Measurements from ENCODE around the gene KIF5A.
"Not testable (repeated sequence)": the region's sequence is repeated elsewhere in the genome, so short reads cannot be mapped to it uniquely, and the experiment has no call there.

KIF5A gene

GRCh38 chr12:57550641-57551549, 1.1 kb downstream of the KIF5A start:
- H3K9me3 Mint-ChIP-seq = no peaks in the 10 kb centered on the region
- no peak for DNase-seq (ENCODE audit: low spot score in 2 of 2)
- peaks cover 27% of the 10 kb centered on the region for H3K4me1 Mint-ChIP-seq

GRCh38 chr12:57551637-57552305, 1.9 kb downstream of the KIF5A start:
- Mint-ChIP-seq H3K36me3 (no peaks in the 10 kb centered on the region), H3K4me1 (peaks cover 20% of the 10 kb centered on the region), H3K4me3 (no peak overlapping the region), H3K9me3 (no peaks in the 10 kb centered on the region), H3K27ac (no peak overlapping the region), H3K27me3 (peaks cover 4% of the 10 kb centered on the region)
- ATAC-seq (ENCODE audit: low read depth) = no peak
- DNase-seq (ENCODE audit: low spot score in 2 of 2) = no peak

More at GRCh38 chr12:57550641-57551549, 1.1 kb downstream of the KIF5A start:
- Mint-ChIP-seq H3K27ac (no peak overlapping the region), H3K27me3 (peaks cover 4% of the 10 kb centered on the region), H3K36me3 (no peaks in the 10 kb centered on the region), H3K4me3 (peak overlapping the region; percentile 69)
- ATAC-seq (ENCODE audit: low read depth) = no peak

- Mint-ChIP-seq H3K27ac (no peak overlapping the region), H3K4me1 (peaks cover 16% of the 10 kb centered on the region), H3K9me3 (no peaks in the 10 kb centered on the region), H3K36me3 (no peaks in the 10 kb centered on the region), H3K27me3 (peaks cover 4% of the 10 kb centered on the region), H3K4me3 (no peak overlapping the region)
- ATAC-seq (ENCODE audit: low read depth) (no peak), DNase-seq (ENCODE audit: low spot score in 2 of 2) (no peak)
Measured at GRCh38 chr12:57552306-57552651, 2.4 kb downstream of the KIF5A start.

GRCh38 chr12:57552835-57553313, 3.0 kb downstream of the KIF5A start:
- H3K4me1 Mint-ChIP-seq = peaks cover 13% of the 10 kb centered on the region
- H3K4me3 Mint-ChIP-seq = no peak overlapping the region
- peaks cover 4% of the 10 kb centered on the region for H3K27me3 Mint-ChIP-seq
- no peak overlapping the region for H3K27ac Mint-ChIP-seq
- DNase-seq (ENCODE audit: low spot score in 2 of 2) = no peak
- H3K36me3 Mint-ChIP-seq = no peaks in the 10 kb centered on the region
- no peaks in the 10 kb centered on the region for H3K9me3 Mint-ChIP-seq
- ATAC-seq (ENCODE audit: low read depth) = no peak

GRCh38 chr12:57553343-57554202, 3.7 kb downstream of the KIF5A start:
- Mint-ChIP-seq H3K27ac (no peak overlapping the region), H3K4me3 (no peak overlapping the region), H3K9me3 (no peaks in the 10 kb centered on the region), H3K4me1 (peaks cover 12% of the 10 kb centered on the region), H3K27me3 (peaks cover 4% of the 10 kb centered on the region), H3K36me3 (no peaks in the 10 kb centered on the region)
- DNase-seq (ENCODE audit: low spot score in 2 of 2) (no peak), ATAC-seq (ENCODE audit: low read depth) (no peak)

GRCh38 chr12:57554453-57554852, 4.6 kb downstream of the KIF5A start:
- ATAC-seq (ENCODE audit: low read depth) (no peak), DNase-seq (ENCODE audit: low spot score in 2 of 2) (no peak)
- H3K9me3 Mint-ChIP-seq = no peaks in the 10 kb centered on the region
- no peaks in the 10 kb centered on the region for H3K36me3 Mint-ChIP-seq
- no peak overlapping the region for H3K4me3 Mint-ChIP-seq
- H3K27ac Mint-ChIP-seq = no peak overlapping the region
- peaks cover 7% of the 10 kb centered on the region for H3K4me1 Mint-ChIP-seq
- peaks cover 4% of the 10 kb centered on the region for H3K27me3 Mint-ChIP-seq

- ATAC-seq (ENCODE audit: low read depth) (no peak), DNase-seq (ENCODE audit: low spot score in 2 of 2) (no peak)
- Mint-ChIP-seq H3K27me3 (peaks cover 4% of the 10 kb centered on the region), H3K4me1 (peaks cover 4% of the 10 kb centered on the region), H3K27ac (no peak overlapping the region), H3K4me3 (no peak overlapping the region), H3K9me3 (no peaks in the 10 kb centered on the region), H3K36me3 (no peaks in the 10 kb centered on the region)
Measured at GRCh38 chr12:57554897-57555296, 5.1 kb downstream of the KIF5A start.

- H3K4me1 Mint-ChIP-seq = no peaks in the 10 kb centered on the region
- H3K27me3 Mint-ChIP-seq = peaks cover 4% of the 10 kb centered on the region
- H3K4me3 Mint-ChIP-seq = no peak overlapping the region
- ATAC-seq (ENCODE audit: low read depth) = no peak
- H3K9me3 Mint-ChIP-seq = no peaks in the 10 kb centered on the region
- H3K36me3 Mint-ChIP-seq = no peaks in the 10 kb centered on the region
- no peak for DNase-seq (ENCODE audit: low spot score in 2 of 2)
- no peak overlapping the region for H3K27ac Mint-ChIP-seq
Measured at GRCh38 chr12:57558864-57559263, 9.0 kb downstream of the KIF5A start.

- H3K9me3 Mint-ChIP-seq = no peaks in the 10 kb centered on the region
- H3K4me1 Mint-ChIP-seq = no peaks in the 10 kb centered on the region
- DNase-seq (ENCODE audit: low spot score in 2 of 2) (no peak), ATAC-seq (ENCODE audit: low read depth) (no peak)
- H3K27ac Mint-ChIP-seq = no peak overlapping the region
- peaks cover 2% of the 10 kb centered on the region for H3K36me3 Mint-ChIP-seq
- H3K4me3 Mint-ChIP-seq = no peak overlapping the region
- peaks cover 7% of the 10 kb centered on the region for H3K27me3 Mint-ChIP-seq
Measured at GRCh38 chr12:57560516-57560915, 10.7 kb downstream of the KIF5A start.

GRCh38 chr12:57561117-57561516, 11.3 kb downstream of the KIF5A start:
- not testable (repeated sequence) for ATAC-seq (ENCODE audit: low read depth); H3K27ac Mint-ChIP-seq; H3K27me3 Mint-ChIP-seq; H3K4me3 Mint-ChIP-seq; H3K36me3 Mint-ChIP-seq; H3K9me3 Mint-ChIP-seq; H3K4me1 Mint-ChIP-seq; DNase-seq (ENCODE audit: low spot score in 2 of 2)

- H3K4me1 Mint-ChIP-seq = no peaks in the 10 kb centered on the region
Measured at GRCh38 chr12:57563358-57563757, 13.5 kb downstream of the KIF5A start.

GRCh38 chr12:57564178-57564740, 14.4 kb downstream of the KIF5A start:
- ATAC-seq (ENCODE audit: low read depth) (no peak), DNase-seq (ENCODE audit: low spot score in 2 of 2) (no peak)
- no peaks in the 10 kb centered on the region for H3K4me1 Mint-ChIP-seq
- H3K27me3 Mint-ChIP-seq = peaks cover 8% of the 10 kb centered on the region
- no peak overlapping the region for H3K4me3 Mint-ChIP-seq
- H3K27ac Mint-ChIP-seq = no peak overlapping the region
- H3K9me3 Mint-ChIP-seq = no peaks in the 10 kb centered on the region
- H3K36me3 Mint-ChIP-seq = peaks cover 2% of the 10 kb centered on the region

More at GRCh38 chr12:57563358-57563757, 13.5 kb downstream of the KIF5A start:
- H3K36me3 Mint-ChIP-seq = peaks cover 2% of the 10 kb centered on the region
- H3K9me3 Mint-ChIP-seq = no peaks in the 10 kb centered on the region
- no peak for ATAC-seq (ENCODE audit: low read depth)
- H3K4me3 Mint-ChIP-seq = no peak overlapping the region
- no peak for DNase-seq (ENCODE audit: low spot score in 2 of 2)
- H3K27me3 Mint-ChIP-seq = peaks cover 8% of the 10 kb centered on the region
- no peak overlapping the region for H3K27ac Mint-ChIP-seq

GRCh38 chr12:57568838-57569237, 19.0 kb downstream of the KIF5A start:
- H3K9me3 Mint-ChIP-seq = no peaks in the 10 kb centered on the region
- peaks cover 2% of the 10 kb centered on the region for H3K36me3 Mint-ChIP-seq
- no peak for ATAC-seq (ENCODE audit: low read depth)
- no peak overlapping the region for H3K27ac Mint-ChIP-seq
- H3K27me3 Mint-ChIP-seq = peaks cover 4% of the 10 kb centered on the region
- no peak for DNase-seq (ENCODE audit: low spot score in 2 of 2)
- no peaks in the 10 kb centered on the region for H3K4me1 Mint-ChIP-seq
- no peak overlapping the region for H3K4me3 Mint-ChIP-seq

Measured in memory B cell (primary cell).